ENCODE results near the gene DDX59.

Gene DDX59

DNA sequence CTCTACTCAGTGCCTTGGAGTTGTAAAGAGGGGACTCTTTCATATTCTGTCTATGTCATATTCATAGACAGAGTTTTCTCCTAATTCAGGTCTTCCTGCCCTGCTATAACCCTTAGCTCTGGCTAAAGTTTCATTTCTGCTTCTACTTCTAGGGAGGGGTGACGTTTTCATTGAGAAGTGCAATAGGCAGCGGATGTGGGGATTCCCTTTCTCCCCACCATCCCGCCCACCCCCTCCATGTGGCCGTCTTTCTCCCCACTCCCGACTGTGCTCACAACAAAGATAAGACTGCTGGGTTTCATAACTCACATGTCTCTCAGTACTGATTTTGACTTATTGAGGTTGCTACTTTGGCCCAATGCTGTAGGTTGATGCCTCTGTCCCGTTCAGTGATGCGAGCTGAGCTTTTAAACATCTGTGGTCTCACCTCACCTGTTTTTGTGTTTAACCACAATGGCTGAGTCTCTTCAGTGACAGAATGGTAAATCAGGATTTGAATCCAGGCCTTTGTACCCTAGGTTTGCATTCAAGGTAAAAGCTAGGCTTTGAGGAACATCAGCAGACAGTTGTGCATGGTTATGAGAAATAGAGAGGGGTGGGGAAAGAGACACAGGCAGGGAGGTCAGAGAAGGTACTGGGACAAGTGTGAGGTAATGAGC is 41.4 kb downstream of the DDX59 start:
- DNase-seq = no peak

GRCh38 chr1:200627575-200628222 is 42.0 kb downstream of the DDX59 start:
- DNase-seq = no peak

GRCh38 chr1:200626853-200627534 is 42.7 kb downstream of the DDX59 start:
- DNase-seq = no peak

- DNase-seq = no peak
Measured at GRCh38 chr1:200625381-200625824, 44.3 kb downstream of the DDX59 start.

GRCh38 chr1:200624679-200625335 is 44.9 kb downstream of the DDX59 start:
- no peak for DNase-seq

DNA sequence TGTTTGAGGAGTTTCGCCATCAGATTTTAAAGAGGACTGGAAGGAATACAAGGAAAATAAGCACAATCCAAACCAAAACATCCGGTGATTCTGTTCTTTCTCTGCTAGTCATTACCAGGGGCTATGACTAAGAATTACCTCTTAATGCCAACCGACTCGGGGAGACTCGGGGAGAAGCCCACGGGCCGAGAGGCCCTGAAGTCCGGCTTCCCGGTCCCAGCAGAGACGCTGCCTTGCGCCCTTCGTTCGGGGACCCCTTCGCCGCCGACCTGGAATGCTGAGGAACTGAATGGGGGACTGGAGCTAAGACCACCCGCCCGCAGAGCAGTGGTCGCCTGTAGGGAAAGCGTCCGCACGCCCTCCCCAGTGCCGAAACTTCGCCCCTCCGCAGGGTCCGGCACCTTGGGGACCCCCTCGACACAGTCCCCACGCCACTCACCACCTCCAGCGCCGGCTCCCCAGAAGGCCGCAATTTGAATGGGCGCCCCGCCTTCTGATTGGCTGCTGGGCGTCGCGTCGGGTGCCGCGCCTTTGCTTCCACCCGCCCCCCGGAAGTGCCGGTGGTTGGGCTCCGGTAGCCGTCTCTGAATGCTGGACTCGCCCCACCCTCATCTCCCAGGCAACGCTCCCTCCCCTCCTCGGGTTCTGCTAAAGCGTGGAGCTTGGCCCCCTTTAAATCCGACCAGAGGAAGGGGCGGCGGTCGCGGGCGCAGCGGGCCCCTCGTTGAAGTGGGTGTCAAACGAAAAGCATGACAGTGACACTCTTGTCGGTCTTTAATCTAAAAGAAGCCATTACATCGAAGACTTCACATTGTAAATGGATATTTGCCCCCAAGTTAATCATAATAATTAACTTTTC is 49.2 kb downstream of the DDX59 start, which contains the start of gene KIF14:
Gene KIF14, minus strand, starts transcription at position 479 of the 859 bp plus-strand sequence. CDS start 2,028 bp downstream, outside the sequence.
- peak; percentile 96 for DNase-seq

DNA sequence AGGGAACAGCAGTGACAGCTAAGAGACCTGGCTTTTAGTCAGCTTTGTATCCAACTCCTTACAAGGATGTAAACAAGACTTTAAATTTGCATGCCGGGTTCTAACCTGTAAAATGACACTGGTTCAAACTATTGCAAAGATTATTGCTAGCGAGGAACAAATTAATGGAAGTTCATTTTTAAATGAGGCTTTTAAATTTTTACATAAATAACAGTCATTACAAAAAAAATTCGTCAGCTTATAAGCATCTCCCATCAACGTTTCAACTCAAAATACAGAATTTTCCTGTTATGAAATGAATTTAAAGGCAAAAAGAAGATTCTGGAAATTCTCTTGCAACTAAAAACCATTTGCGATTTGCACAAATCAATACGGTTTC is 49.8 kb downstream of the DDX59 start:
- DNase-seq = no peak

- DNase-seq = peak; percentile 14
Measured at GRCh38 chr1:200610846-200611245, 58.9 kb downstream of the DDX59 start.

DNA sequence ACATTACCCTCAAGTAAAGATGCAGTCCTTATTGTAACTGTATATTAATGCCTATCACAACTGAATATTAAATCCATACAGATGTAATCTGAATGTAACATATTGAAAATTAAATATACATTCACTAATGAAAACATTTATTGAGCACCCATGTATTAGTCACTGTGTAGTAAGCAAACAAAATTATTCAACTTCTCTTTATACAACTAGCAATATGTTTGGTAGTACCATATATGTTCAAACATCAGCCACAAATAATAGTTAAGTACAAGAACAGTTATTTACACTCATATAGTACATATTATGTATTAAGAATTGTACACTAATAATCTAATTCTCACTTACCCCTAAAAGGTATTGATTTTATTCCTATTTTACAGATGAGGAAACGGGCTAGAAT is 67.1 kb downstream of the DDX59 start:
- no peak for DNase-seq
